GM19240 (cell line): ENCODE results near the gene CXXC5.

Source experiments
- DNase-seq: peaks from one replicate; pipeline ENCODE4 v3.0.0; 2011; ENCODE audit warnings: low spot score; ENCODE audit not compliant: insufficient read length

CXXC5 gene

DNA sequence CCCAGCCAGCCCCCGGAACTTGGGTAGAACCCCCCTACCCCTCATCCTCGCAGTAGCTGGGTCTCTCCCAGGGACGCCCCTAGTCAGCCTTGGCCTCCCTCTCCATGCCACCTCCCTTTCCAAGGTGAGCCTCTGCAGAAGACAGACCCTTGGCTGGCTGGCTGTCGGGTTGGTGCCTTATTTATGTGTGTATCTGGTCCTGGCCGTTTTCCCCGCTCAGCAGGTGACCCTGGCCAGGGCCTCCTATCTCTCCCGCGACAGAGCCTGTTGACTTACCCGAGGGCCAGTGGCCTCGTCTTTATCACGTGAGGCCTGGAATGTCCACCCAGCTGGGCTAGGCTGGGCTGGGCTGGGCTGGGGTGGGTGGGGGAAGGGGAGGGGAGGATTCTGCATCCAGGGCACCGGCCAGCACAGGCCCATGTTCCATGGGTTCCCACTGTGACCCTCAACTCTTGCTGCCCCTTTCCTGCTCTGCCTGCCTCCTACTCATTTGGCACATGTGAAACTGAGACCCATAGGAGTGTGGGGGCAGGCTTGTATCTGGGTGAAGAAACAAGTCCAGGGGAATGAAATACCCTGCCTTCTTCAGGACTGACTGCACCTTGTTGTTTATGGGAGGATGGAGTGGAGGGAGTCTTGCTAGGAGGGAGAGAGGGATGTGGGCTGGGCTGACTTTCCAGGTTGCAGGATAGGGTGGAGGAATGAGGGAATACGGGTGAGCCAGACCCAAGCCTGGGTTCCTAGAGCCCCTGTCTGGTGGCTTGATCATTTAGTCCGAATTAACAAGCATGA is 3.1 kb downstream of the CXXC5 start:
- no peak for DNase-seq

GRCh38 chr5:139651853-139652787 is 4.0 kb downstream of the CXXC5 start:
- peak; percentile 82 for DNase-seq

DNA sequence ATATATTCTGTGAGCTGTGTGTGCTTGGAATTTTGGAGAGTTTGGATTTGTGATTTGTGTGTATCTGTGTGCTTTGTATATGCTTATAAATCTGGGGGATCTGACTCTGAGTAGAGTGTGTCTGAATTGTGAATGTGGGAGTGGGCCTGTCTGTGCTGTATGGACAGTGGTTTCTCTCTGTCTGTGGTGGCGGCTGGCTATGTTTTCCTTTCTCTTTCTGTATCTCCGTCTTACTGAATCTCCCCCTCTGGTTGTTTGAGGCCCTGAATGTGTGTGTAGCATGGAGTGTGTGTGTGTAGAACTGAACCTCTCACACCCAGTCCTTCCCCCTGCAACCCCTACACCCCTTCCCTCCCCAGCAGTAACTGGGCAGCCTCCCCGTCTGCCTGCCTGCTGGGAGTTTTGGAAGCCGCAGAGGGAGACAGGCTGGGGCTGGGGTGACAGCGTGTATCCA is 4.7 kb downstream of the CXXC5 start:
- DNase-seq: no peak

DNA sequence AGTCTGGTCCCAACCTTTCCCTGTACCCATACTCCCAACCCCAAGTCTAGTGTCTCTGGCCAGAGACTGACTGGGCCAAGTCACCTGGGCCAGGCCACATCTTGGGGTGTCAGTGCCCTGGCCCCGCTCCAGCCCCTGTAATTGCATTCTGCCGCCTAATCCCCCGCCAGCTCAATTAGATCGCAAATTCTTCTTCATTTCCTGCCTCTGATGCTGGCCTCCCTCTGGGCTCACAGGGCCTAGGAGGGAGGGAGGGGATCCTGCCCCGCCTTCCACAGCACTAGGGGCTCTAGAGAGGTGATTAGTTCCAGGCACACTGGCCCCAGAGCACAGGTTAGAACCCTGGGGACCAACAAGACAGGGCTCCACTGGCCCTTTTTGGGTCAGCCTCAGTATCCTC is 5.5 kb downstream of the CXXC5 start:
- DNase-seq: no peak

DNA sequence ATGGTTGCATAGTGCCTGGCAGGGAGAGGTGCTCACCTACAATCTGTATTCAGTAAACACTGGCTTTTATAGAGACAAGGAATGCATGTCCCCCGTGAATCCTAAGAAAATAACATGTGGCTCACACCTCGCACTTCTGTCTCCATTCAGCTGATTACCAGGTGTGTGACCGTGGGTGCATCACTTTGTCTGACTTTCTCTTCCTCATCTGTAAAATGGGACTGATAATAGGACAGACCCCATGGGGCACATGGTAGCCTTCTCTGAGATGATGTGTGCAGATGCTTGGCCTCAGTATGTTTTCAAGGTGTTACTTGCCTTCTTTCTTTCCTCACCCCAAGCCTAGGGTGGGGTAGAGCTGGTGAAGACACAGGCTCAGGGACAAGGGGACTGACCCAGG is 6.3 kb downstream of the CXXC5 start:
- DNase-seq: no peak

- no peak for DNase-seq
These were observed 6.8 kb downstream of the CXXC5 start for GRCh38 chr5:139654871-139655491.

- DNase-seq: no peak
These were observed 7.7 kb downstream of the CXXC5 start for GRCh38 chr5:139655727-139656271.

DNA sequence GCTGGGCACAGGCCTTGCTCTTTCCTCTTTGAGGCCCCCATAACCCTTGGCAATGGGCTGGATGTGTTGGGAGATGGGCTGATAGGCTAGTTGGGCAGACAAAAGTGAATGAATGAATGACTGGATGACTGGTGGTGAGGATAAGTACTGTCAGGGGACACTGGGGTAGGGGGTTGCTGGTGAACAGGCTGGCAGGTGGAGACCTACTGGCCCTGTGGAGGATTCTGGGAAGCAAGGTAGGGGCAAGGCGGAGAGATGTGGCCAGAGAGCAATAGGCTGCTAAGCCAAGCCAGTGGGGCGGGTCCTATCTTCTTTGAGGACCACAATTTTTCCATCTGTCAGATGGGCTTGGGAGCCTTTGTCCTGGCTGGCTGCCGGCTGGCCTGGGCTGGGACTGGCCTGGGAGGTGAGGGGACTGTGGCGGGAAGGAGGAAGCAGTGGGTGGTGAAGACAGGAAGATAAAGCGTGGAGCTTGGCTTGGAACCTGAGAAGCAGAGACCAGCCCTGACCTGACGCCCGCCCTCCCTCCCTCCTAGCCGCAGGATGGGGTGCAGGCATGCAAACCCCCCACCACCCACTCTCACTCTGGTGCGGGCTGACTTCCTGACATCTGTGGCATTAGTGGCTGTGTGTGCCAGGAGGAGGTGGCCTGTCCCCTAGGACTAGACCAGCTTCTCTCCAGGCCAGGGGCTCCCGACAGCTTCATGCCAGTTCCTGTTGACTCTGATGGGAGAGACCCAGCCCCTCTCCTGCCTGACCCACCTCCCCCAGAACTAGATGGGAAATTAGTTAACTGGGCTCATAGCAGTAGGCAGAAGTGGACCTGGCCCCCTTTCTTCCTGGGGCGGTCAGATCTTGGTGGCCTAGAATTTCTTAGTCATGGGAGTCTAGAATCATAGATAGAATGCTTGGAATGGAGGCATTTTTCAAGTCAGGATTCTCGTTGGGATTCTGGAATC is 9.5 kb downstream of the CXXC5 start:
- no peak for DNase-seq

DNA sequence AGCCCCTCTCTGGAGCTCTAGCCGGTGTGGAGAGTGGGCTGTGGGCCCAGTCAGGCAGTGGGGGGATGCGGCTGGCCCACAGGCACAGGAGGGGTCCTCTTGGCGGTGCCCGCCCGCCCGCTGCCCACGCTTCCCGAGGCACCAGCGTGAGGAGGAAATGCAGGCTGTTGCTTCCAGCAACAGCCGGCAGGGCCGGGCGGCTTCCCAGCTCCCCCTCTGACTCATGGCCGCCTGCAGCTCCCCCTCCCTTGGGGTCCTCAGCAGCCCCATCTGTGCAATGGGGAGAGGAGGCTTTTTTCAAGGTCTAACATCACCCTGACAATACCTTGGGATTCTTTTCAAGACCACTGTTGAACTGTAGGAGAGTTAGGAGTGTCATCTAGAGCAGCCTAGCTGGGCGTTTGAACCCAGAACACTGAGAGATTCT is 10.4 kb downstream of the CXXC5 start:
- no peak for DNase-seq

DNA sequence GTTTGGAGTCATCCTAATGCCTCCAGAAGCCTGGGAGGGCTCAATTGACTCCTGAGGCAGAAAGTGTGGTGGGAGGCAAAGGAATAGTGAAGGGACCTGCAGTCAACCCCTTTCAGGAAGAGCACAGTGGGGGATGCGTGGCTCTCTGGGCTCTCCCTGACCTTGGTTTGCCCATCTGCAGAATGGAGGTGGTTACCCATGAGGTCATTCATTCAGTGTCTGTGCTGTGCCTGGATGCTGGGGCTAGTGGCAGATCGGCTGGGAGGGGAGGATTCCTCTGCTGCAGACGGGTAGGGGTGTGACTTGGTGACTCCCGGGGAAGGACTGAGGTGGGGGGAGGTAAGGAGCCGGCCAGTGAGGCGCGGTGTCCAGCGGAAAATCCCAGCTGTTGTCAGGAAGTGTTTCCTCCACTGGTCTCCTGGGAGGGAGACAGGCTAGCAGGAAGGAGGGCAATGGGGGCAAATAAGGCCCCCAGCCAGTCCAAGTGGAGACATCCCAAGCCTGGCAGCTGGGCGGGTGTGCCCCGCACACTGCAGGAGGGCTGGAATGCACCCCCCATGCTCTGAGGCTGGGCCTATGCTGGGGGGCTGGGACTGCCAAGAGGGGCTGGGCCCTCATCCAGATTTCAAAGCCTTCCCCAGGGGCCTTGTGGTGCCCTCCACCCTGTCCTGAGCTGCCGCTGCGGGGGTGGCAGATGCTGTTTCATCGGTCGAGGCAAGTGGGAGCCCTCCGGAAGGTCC is 10.9 kb downstream of the CXXC5 start:
- no peak for DNase-seq

- DNase-seq: no peak
These were observed 11.5 kb downstream of the CXXC5 start for GRCh38 chr5:139659695-139660101.

GRCh38 chr5:139660105-139660922 is 12.2 kb downstream of the CXXC5 start:
- no peak for DNase-seq

- DNase-seq: no peak
These were observed 13.0 kb downstream of the CXXC5 start for GRCh38 chr5:139660923-139661814.

DNA sequence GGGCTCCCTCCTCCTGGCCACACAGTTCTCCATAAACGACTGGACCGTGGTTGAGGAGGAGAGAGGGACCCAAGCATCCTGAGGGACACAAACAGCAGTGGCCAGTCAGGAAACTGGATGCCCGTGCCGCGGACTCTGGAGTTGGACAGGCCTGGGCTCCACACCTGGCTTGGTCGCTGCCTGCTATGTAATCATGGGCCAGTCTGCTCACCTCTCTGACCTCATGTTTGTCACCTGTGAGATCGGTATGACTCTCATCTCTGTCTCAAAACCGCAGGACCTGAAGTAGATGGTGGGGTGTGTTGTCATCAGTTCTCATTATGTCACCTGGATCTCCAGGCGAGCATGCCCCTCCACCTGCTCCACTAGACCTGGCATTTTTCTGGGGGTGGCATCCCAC is 14.5 kb downstream of the CXXC5 start:
- no peak for DNase-seq

- DNase-seq: no peak
These were observed 15.3 kb downstream of the CXXC5 start for GRCh38 chr5:139663207-139664085.

DNA sequence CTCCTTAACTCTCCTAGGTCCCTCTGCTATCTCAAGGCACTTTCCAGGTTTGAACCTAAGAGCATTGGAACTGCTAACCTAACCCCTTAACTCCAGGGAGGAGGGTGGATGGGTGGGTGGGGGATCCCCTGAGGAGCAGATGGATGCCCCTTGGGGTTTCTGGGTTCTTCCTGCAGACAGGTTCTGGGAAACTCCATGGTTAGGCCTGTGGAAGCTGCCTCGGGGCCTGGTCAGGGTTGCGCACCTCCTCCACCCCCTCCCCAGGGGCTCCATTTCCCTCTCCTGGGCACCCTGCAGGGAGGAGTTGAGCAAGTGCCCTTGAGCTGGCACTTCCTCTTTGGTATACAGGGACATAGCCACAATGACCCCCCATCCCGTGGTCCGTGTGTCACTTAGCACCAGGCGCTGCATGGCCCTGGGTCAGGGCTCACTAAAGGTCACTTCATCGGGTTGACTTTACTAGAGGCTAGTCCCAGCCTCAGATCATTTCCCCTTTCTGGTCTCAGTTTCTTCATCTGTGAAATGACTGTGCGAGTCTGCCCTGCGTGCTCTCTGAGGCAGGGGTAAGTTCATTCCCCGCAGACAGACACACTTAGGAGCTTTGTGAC is 16.0 kb downstream of the CXXC5 start:
- DNase-seq: peak; percentile 83
